ENCODE measurements around the gene DENND2D. TPM values are rescaled to one million over a fixed set of nuclear protein-coding genes. Genes with fewer than 3 reads are reported as not detected.

The DENND2D gene
- total and polyA plus RNA-seq, 2 donors (not counting 3 experiments of a cell fraction or from before 2014, with no cell fraction given): 0.41 to 1.00 TPM

DNA sequence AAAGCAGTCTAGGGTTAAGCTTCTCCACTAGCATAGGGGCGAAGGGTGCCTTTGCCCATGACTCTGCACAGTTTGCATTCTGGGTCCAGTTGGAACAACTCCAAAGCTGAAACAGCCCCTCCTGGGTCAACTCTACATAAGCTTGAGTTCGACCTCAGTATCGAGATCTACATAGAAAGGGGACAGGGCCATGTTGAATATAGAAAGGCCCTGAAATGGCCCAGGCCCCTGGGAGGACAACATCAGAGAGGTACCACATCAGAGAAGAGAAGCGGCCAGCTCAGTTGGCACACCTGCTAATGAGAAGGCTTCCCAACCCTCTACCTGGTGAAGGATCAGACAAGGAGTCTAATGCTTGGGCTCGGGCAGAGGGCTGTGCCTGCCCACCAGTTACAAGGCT is 1.6 kb downstream of the DENND2D start:
- FAIRE-seq (no peak), DNase-seq (ENCODE audit: low read depth, low spot score) (no peak)
- H3K79me2 ChIP-seq (ENCODE audit: control insufficient read depth, insufficient read depth, low read length): no peaks in the 10 kb centered on the region
- no peak overlapping the region for H2AFZ ChIP-seq (ENCODE audit: low read depth, low read length)
- H3K9ac ChIP-seq (replicated peaks; ENCODE audit: extremely low read depth, insufficient read depth, low read length): no peak overlapping the region
- TF ChIP-seq, protein P1, sequence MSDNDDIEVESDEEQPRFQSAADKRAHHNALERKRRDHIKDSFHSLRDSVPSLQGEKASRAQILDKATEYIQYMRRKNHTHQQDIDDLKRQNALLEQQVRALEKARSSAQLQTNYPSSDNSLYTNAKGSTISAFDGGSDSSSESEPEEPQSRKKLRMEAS (IDR thresholded peaks at IDR 0.05; ENCODE audit: insufficient read depth, insufficient read length): no peak
- CTCF ChIA-PET: interaction anchor here (1.0 to 1.3 kb wide), 2 partner anchors 8 to 24 kb away, joined by 3 to 4 read pairs; no protein-coding TSS in a partner anchor
- H3K27ac ChIP-seq (ENCODE audit: insufficient read depth, low read depth, low read length): no peak overlapping the region
- dilution Hi-C loops (cut with MboI; ENCODE audit: extremely low pct_ligation_motif_present, low sequenced_read_pairs) (no loop called here), intact Hi-C loops (cut with micrococcal nuclease) (no loop called here)
- POLR2A ChIA-PET: no interaction called here
- no peaks in the 10 kb centered on the region for H3K9me3 ChIP-seq (replicated peaks; ENCODE audit: control insufficient read depth, insufficient read depth, low read length)
- H3K27me3 ChIP-seq (ENCODE audit: control insufficient read depth in 2 of 2, insufficient read depth in 2 of 2, low read length in 2 of 2): peaks cover 2 to 7% of the 10 kb centered on the region in 2 experiments
- no peaks in the 10 kb centered on the region for H3K36me3 ChIP-seq (ENCODE audit: control insufficient read depth in 2 of 2, extremely low read depth in 1 of 2, insufficient read depth in 2 of 2, low read length in 2 of 2)
- H3K4me3 ChIP-seq (replicated peaks in 1 of 3; ENCODE audit: insufficient read depth in 1 of 3, low read depth in 1 of 3, low read length in 3 of 3): no peak overlapping the region
- H4K20me1 ChIP-seq (replicated peaks; ENCODE audit: control insufficient read depth, extremely low read depth, insufficient read depth, low read length): no peaks in the 10 kb centered on the region
- H3K4me2 ChIP-seq (ENCODE audit: insufficient read depth, low read length): no peak overlapping the region
- no TSS peak for BruUV-seq (replicated peaks)
- H3K4me1 ChIP-seq (ENCODE audit: control insufficient read depth, extremely low read depth, insufficient read depth, low read length): no peaks in the 10 kb centered on the region
- H3K9me1 ChIP-seq (replicated peaks; ENCODE audit: control insufficient read depth, extremely low read depth, insufficient read depth, low read length): no peaks in the 10 kb centered on the region

DNA sequence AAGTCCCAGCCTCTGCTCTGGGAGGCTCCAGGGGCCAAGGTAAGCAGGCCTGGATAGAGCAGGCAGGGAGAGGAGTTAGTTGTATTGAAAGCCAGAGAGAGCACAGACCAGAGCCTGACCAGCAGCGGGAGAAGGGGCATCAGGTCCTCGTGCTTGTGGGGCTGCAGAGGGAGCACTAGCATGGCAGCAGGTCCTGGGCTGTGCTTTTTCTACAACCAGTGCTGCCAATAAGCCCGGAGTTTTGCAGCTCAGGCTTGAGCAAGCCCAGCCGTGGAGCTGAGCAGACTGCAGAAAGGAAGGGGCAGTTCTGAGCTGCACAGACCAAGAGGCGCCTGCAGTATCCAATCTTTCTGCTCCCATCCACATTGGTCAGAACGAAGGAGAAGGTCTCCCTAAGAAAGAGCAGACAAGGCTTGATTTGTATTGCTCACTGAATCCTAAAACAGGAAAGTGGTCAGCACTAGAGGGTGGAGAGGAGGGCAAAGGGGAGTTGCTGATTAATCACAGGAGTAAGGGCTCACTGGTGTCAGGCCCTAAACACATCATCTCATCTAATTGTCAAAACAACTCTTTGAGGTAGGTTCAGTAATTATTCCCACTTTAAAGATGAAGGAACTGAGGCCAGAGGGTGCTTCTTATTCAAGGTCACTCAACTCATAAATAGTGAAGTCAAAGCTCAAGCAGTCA is 2.7 kb downstream of the DENND2D start:
- Histone ChIP-seq H3K79me2 (ENCODE audit: control insufficient read depth, insufficient read depth, low read length) (no peaks in the 10 kb centered on the region), H3K4me1 (ENCODE audit: control insufficient read depth, extremely low read depth, insufficient read depth, low read length) (no peaks in the 10 kb centered on the region), H3K4me3 (replicated peaks in 1 of 3; ENCODE audit: insufficient read depth in 1 of 3, low read depth in 1 of 3, low read length in 3 of 3) (no peak overlapping the region), H3K4me2 (ENCODE audit: insufficient read depth, low read length) (no peak overlapping the region), H3K36me3 (ENCODE audit: control insufficient read depth in 2 of 2, extremely low read depth in 1 of 2, insufficient read depth in 2 of 2, low read length in 2 of 2) (no peaks in the 10 kb centered on the region), H3K27ac (ENCODE audit: insufficient read depth, low read depth, low read length) (no peak overlapping the region), H3K9ac (replicated peaks; ENCODE audit: extremely low read depth, insufficient read depth, low read length) (no peak overlapping the region), H4K20me1 (replicated peaks; ENCODE audit: control insufficient read depth, extremely low read depth, insufficient read depth, low read length) (no peaks in the 10 kb centered on the region), H2AFZ (ENCODE audit: low read depth, low read length) (no peak overlapping the region), H3K9me3 (replicated peaks; ENCODE audit: control insufficient read depth, insufficient read depth, low read length) (no peaks in the 10 kb centered on the region), H3K9me1 (replicated peaks; ENCODE audit: control insufficient read depth, extremely low read depth, insufficient read depth, low read length) (no peaks in the 10 kb centered on the region), H3K27me3 (ENCODE audit: control insufficient read depth in 2 of 2, insufficient read depth in 2 of 2, low read length in 2 of 2) (peaks cover 5 to 6% of the 10 kb centered on the region in 2 experiments)
- DNase-seq (ENCODE audit: low read depth, low spot score): no peak
- FAIRE-seq: no peak
- intact Hi-C loops (cut with micrococcal nuclease) (no loop called here), dilution Hi-C loops (cut with MboI; ENCODE audit: extremely low pct_ligation_motif_present, low sequenced_read_pairs) (no loop called here)
- CTCF ChIA-PET: interaction anchor here (1.0 to 1.3 kb wide), 3 partner anchors 9 to 25 kb away, joined by 3 to 4 read pairs (median 4); no protein-coding TSS in a partner anchor
- POLR2A ChIA-PET: no interaction called here
- TF ChIP-seq GATA2 (IDR thresholded peaks at IDR 0.05; ENCODE audit: insufficient read depth, insufficient read length, low read depth, low read length) (no peak), FOS (IDR thresholded peaks at IDR 0.05; ENCODE audit: borderline replicate concordance, insufficient read depth, low read length) (no peak), POLR2AphosphoS5 (IDR thresholded peaks at IDR 0.05; ENCODE audit: insufficient read depth, low read depth, low read length) (no peak), POLR2A (IDR thresholded peaks at IDR 0.05; ENCODE audit: low read depth, low read length) (no peak), EZH2 (IDR thresholded peaks at IDR 0.05; ENCODE audit: borderline replicate concordance, low read depth, low read length, severe bottlenecking) (no peak), JUN (IDR thresholded peaks at IDR 0.05; ENCODE audit: borderline replicate concordance, insufficient read depth, insufficient read length, low read depth) (no peak)
- TF ChIP-seq, protein P2, sequence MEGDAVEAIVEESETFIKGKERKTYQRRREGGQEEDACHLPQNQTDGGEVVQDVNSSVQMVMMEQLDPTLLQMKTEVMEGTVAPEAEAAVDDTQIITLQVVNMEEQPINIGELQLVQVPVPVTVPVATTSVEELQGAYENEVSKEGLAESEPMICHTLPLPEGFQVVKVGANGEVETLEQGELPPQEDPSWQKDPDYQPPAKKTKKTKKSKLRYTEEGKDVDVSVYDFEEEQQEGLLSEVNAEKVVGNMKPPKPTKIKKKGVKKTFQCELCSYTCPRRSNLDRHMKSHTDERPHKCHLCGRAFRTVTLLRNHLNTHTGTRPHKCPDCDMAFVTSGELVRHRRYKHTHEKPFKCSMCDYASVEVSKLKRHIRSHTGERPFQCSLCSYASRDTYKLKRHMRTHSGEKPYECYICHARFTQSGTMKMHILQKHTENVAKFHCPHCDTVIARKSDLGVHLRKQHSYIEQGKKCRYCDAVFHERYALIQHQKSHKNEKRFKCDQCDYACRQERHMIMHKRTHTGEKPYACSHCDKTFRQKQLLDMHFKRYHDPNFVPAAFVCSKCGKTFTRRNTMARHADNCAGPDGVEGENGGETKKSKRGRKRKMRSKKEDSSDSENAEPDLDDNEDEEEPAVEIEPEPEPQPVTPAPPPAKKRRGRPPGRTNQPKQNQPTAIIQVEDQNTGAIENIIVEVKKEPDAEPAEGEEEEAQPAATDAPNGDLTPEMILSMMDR (IDR thresholded peaks at IDR 0.05; ENCODE audit: extremely low read depth in 1 of 2, insufficient read depth in 1 of 2, low read depth in 1 of 2, low read length in 2 of 2): peak; percentile 16 to 42
- TF ChIP-seq, protein P1 (IDR thresholded peaks at IDR 0.05; ENCODE audit: insufficient read depth, insufficient read length): no peak
- no TSS peak for BruUV-seq (replicated peaks)

Measured in endothelial cell of umbilical vein (primary cell).